Nephron progenitor cell (in vitro differentiated cells): ENCODE results near the gene SLC1A2.

ENCODE experiments used
- DNase-seq: peaks from one replicate; pipeline ENCODE4 v3.0.0; 2021
- H3K27ac Mint-ChIP-seq: 2 replicates; pipeline ENCODE4 v1.8.0; 2021; ENCODE audit warnings: mild to moderate bottlenecking, moderate library complexity, mixed read lengths
- H3K27me3 Mint-ChIP-seq: 2 replicates; pipeline ENCODE4 v1.8.0; 2021; ENCODE audit warnings: mild to moderate bottlenecking, low read depth, mixed read lengths; ENCODE audit not compliant: poor library complexity
- H3K36me3 Mint-ChIP-seq: 2 replicates; pipeline ENCODE4 v1.8.0; 2021; ENCODE audit warnings: low read depth, mixed read lengths
- H3K4me1 Mint-ChIP-seq: 2 replicates; pipeline ENCODE4 v1.8.0; 2021; ENCODE audit warnings: mixed read lengths
- H3K4me3 Mint-ChIP-seq: 2 replicates; pipeline ENCODE4 v1.8.0; 2021; ENCODE audit warnings: mild to moderate bottlenecking, moderate library complexity, mixed read lengths
- H3K9me3 Mint-ChIP-seq: 2 replicates; pipeline ENCODE4 v1.8.0; 2021; ENCODE audit warnings: mild to moderate bottlenecking, moderate library complexity, mixed read lengths
- CTCF ChIP-seq: fragments of 200-600 bp; sonication (generic); IDR thresholded peaks from 2 replicates; pipeline ENCODE4 v1.5.0; 2021; ENCODE audit warnings: antibody characterized with exemption

Gene SLC1A2

GRCh38 chr11:35348898-35349687, 70.3 kb downstream of the SLC1A2 start:
- peak overlapping the region; percentile 62 for H3K27ac Mint-ChIP-seq
- no peaks in the 10 kb centered on the region for H3K27me3 Mint-ChIP-seq
- H3K4me3 Mint-ChIP-seq: no peak overlapping the region
- H3K36me3 Mint-ChIP-seq: no peaks in the 10 kb centered on the region
- peaks cover 13% of the 10 kb centered on the region for H3K4me1 Mint-ChIP-seq
- no peak for TF ChIP-seq CTCF
- DNase-seq: no peak
- H3K9me3 Mint-ChIP-seq: no peaks in the 10 kb centered on the region

DNA sequence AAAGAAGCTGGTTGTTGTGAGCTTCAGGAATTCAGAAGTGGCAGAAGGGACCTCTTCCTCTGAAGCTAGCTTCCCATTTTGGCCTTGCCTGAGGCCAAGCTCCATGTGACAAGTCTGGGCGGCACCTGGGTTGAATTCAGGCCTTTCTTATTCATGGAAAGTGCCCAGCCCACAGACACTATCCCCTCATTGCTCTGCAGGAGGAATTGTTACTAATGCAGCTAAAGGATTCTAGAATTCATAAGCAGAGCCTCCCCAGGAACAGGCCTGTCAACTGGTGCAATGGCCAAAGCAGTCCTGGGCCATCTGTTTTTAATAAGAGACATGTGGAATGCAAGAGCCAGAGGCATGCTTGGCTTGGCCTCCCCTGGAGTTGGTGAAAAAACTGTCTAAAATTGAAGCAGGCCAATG, 71.4 kb downstream of the SLC1A2 start:
- Mint-ChIP-seq H3K36me3 (no peaks in the 10 kb centered on the region), H3K4me1 (peaks cover 16% of the 10 kb centered on the region), H3K4me3 (no peak overlapping the region), H3K27ac (no peak overlapping the region), H3K27me3 (no peaks in the 10 kb centered on the region), H3K9me3 (no peaks in the 10 kb centered on the region)
- TF ChIP-seq CTCF: no peak
- no peak for DNase-seq

DNA sequence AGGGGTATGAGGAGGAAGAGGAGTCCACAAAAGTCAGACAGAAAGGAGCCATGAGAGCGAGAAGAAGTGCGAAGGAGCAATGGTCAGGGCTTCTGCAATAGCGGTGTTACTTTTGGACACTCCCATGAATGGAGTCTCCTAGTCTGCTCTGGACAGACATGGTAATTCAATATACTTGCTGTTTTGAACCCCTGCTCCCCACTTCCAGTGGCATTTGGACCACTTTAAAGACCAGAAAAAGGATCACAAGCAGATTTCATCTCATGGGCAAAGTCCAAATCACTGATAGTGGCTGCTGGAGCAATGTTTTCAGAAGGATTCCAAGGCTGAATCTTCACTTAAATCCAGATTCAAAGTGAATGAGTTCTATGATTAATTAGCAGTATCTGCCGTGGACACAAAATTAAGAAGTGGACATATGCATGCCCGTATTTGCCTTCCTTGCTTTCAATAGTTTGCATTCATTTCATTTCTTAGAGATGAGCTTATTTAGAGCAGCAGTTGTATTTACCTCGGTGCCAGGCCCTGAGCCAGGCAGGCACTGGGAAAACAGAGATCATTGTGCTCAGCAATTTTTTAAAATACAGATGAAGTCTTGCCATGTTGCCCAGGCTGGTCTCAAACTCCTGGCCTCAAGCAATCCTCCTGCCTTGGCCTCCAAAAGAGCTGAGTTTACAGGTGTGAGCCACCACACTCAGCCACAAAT, 72.0 kb downstream of the SLC1A2 start:
- peaks cover 16% of the 10 kb centered on the region for H3K4me1 Mint-ChIP-seq
- TF ChIP-seq CTCF: no peak
- no peak overlapping the region for H3K4me3 Mint-ChIP-seq
- no peaks in the 10 kb centered on the region for H3K36me3 Mint-ChIP-seq
- H3K27me3 Mint-ChIP-seq: no peaks in the 10 kb centered on the region
- DNase-seq: no peak
- H3K27ac Mint-ChIP-seq: no peak overlapping the region
- no peaks in the 10 kb centered on the region for H3K9me3 Mint-ChIP-seq

DNA sequence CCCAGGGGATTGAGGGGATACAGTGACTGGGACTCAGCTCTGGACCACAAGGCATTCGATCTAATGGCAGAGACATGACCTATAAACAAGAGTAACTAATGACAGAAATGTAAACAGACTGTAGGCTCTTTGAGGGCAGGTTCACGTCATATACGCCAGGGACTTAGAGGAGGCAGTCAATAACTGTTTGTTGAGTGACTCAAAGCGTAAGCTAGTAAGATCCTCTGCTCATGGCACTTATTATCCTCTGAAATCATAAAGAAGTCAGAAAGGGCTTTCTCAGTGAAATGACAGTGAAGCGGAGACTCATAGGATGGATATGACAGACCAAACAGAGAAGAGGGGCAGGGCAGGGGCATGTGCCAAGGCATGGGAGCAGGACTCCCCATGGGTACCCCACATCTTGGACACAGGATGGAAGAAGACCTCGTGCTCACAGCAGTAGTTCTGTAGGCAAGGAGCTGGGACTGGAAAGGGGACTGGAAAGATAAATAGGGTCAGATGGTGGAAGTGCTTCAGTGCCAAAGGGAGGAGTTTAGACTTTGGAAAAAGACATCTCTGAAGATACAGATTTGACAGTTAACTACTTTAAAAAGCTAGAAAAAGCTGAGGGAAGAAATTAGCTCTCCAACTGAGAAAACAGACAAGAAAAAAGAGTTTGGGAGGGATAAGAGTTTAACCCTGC, 72.7 kb downstream of the SLC1A2 start:
- no peak for TF ChIP-seq CTCF
- DNase-seq: no peak
- Mint-ChIP-seq H3K27me3 (no peaks in the 10 kb centered on the region), H3K4me3 (no peak overlapping the region), H3K4me1 (peaks cover 16% of the 10 kb centered on the region), H3K36me3 (no peaks in the 10 kb centered on the region), H3K27ac (no peak overlapping the region), H3K9me3 (no peaks in the 10 kb centered on the region)

GRCh38 chr11:35344681-35345574, 74.4 kb downstream of the SLC1A2 start:
- H3K4me3 Mint-ChIP-seq: no peak overlapping the region
- no peaks in the 10 kb centered on the region for H3K27me3 Mint-ChIP-seq
- no peak for DNase-seq
- H3K36me3 Mint-ChIP-seq: no peaks in the 10 kb centered on the region
- H3K27ac Mint-ChIP-seq: peak overlapping the region; percentile 14
- H3K9me3 Mint-ChIP-seq: no peaks in the 10 kb centered on the region
- H3K4me1 Mint-ChIP-seq: peaks cover 16% of the 10 kb centered on the region
- no peak for TF ChIP-seq CTCF
